WTC11 (cell line): ENCODE results near the gene ADGRL4.

ENCODE experiments used
- NR2C2 ChIP-seq: sonication (generic); formaldehyde crosslinking; IDR thresholded peaks from 2 replicates; pipeline ENCODE4 v1.8.0; 2022; ENCODE audit warnings: mild to moderate bottlenecking, missing genetic modification reagents
- TEAD4 ChIP-seq: sonication (generic); formaldehyde crosslinking; IDR thresholded peaks from 2 replicates; pipeline ENCODE4 v1.8.0; 2022; ENCODE audit warnings: mild to moderate bottlenecking, missing genetic modification reagents
- TF ChIP-seq, protein P1 (sequence below): sonication (generic); formaldehyde crosslinking; IDR thresholded peaks from 2 replicates; pipeline ENCODE4 v1.8.1; 2023; ENCODE audit warnings: mild to moderate bottlenecking, missing genetic modification reagents
- TF ChIP-seq, protein P2 (sequence below): sonication (generic); formaldehyde crosslinking; conservative IDR thresholded peaks from 2 replicates; pipeline ENCODE4 v1.8.1; 2022; ENCODE audit warnings: mild to moderate bottlenecking, missing genetic modification reagents
- TF ChIP-seq, protein P3 (sequence below): sonication (generic); formaldehyde crosslinking; IDR thresholded peaks from 2 replicates; pipeline ENCODE4 v1.8.1; 2022; ENCODE audit warnings: mild to moderate bottlenecking, missing genetic modification reagents, moderate library complexity, borderline replicate concordance

DNA sequence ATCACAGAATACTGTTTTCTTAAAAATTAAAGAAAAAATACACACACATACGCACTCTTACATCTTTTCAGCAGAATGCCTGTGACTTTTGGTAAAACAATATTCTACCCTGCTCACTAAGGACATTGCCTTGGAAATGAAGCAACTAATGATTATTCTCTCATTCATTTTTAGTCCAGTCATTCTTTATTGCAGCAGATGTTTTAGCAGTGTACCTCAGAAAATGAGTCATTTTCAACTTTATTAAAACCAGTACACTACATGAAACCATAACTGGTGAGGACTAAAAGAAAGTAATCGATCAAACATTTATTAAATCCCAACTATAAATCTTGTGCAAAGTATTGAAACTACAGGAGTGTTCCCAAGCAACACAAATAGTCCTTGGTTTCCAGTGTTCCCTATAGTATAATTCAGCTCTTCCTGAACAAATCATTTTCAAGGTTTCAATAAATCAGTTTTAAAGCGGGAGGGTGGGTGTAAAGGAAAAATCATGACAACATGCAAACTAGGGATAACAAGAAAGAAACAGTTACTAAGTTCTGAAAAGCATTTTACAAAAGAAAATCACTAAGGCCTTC, 114.2 kb downstream of the ADGRL4 start:
- TF ChIP-seq, protein P1, sequence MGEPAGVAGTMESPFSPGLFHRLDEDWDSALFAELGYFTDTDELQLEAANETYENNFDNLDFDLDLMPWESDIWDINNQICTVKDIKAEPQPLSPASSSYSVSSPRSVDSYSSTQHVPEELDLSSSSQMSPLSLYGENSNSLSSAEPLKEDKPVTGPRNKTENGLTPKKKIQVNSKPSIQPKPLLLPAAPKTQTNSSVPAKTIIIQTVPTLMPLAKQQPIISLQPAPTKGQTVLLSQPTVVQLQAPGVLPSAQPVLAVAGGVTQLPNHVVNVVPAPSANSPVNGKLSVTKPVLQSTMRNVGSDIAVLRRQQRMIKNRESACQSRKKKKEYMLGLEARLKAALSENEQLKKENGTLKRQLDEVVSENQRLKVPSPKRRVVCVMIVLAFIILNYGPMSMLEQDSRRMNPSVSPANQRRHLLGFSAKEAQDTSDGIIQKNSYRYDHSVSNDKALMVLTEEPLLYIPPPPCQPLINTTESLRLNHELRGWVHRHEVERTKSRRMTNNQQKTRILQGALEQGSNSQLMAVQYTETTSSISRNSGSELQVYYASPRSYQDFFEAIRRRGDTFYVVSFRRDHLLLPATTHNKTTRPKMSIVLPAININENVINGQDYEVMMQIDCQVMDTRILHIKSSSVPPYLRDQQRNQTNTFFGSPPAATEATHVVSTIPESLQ: no peak
- TF ChIP-seq TEAD4 (CRISPR knock-in tag) (no peak), NR2C2 (CRISPR knock-in tag) (no peak)
- TF ChIP-seq, protein P2, sequence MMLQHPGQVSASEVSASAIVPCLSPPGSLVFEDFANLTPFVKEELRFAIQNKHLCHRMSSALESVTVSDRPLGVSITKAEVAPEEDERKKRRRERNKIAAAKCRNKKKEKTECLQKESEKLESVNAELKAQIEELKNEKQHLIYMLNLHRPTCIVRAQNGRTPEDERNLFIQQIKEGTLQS (CRISPR knock-in tag): no peak
- TF ChIP-seq, protein P3, sequence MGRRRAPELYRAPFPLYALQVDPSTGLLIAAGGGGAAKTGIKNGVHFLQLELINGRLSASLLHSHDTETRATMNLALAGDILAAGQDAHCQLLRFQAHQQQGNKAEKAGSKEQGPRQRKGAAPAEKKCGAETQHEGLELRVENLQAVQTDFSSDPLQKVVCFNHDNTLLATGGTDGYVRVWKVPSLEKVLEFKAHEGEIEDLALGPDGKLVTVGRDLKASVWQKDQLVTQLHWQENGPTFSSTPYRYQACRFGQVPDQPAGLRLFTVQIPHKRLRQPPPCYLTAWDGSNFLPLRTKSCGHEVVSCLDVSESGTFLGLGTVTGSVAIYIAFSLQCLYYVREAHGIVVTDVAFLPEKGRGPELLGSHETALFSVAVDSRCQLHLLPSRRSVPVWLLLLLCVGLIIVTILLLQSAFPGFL (CRISPR knock-in tag): no peak
